HG03060 (cell line): ENCODE measurements around the gene PEG3.

Experiments
- ATAC-seq: cut with Tn5 transposase; IDR thresholded peaks from one replicate; pipeline ENCODE4 v1.9.1; 2021; ENCODE audit warnings: low read depth, moderate number of reproducible peaks; ENCODE audit not compliant: unreplicated experiment

Gene PEG3

GRCh38 chr19:56811480-56811879 lies 29.0 kb downstream of the PEG3 start:
- ATAC-seq: no peak

- no peak for ATAC-seq
Observed at GRCh38 chr19:56810260-56810659, 30.3 kb downstream of the PEG3 start.

GRCh38 chr19:56808717-56809392 lies 31.7 kb downstream of the PEG3 start:
- no peak for ATAC-seq

- ATAC-seq: no peak
Observed at GRCh38 chr19:56806639-56807038, 33.9 kb downstream of the PEG3 start.
